ENCODE data around the gene TIGD2.

Gene TIGD2

GRCh38 chr4:89164400-89164799 is 53.1 kb downstream of the TIGD2 start:
- no peak for DNase-seq
